ENCODE data around the gene SAXO2. TPM values are rescaled to one million over a fixed set of nuclear protein-coding genes. Genes with fewer than 3 reads are reported as not detected.
"Not testable (repeated sequence)": the region's sequence is repeated elsewhere in the genome, so short reads cannot be mapped to it uniquely, and the experiment has no call there.

Gene SAXO2
- total RNA-seq, 2 experiments from 2014 or later, result 11.1 to 14.9 TPM

DNA sequence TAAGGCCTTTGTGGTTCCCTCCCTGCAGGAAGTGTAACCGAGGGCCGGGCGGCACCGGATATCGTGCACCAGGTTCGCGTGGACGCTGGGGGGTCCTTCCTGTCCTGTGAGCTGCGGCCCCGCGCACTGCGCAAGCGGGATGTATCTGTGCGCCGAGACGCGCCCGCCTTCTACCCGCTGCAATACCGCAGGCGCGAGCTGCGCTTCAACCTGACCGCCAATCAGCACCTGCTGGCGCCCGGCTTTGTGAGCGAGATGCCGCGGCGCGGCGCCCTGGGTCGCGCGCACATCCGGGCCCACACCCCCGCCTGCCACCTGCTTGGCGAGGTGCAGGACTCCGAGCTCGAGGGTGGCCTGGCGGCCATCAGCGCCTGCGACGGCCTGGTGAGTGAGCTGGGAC, 35.9 kb downstream of the SAXO2 start:
- Histone ChIP-seq H3K27me3 (ENCODE audit: control insufficient read depth in 1 of 2, insufficient read depth in 2 of 2, low read length in 2 of 2) (no peaks in the 10 kb centered on the region), H3K4me1 (ENCODE audit: insufficient read depth, low read length) (peaks cover 20% of the 10 kb centered on the region), H3K27ac (ENCODE audit: low read depth in 1 of 2, low read length in 2 of 2) (no peak overlapping the region), H3K9me3 (ENCODE audit: control insufficient read depth in 1 of 2, insufficient read depth in 1 of 2, low read length in 2 of 2) (no peaks in the 10 kb centered on the region), H3K4me3 (ENCODE audit: low read length) (peak overlapping the region; percentile 31), H3K36me3 (ENCODE audit: insufficient read depth, low read length) (no peaks in the 10 kb centered on the region)
- peaks cover 27% of the 10 kb centered on the region for H3K4me1 Mint-ChIP-seq (ENCODE audit: low read depth)
- ChIA-PET POLR2A (interaction anchor here (0.6 to 1.7 kb wide), 4 partner anchors 10 to 38 kb away, joined by 3 to 10 read pairs (median 4); partner anchors contain the start of genes EFL1 and SAXO2), CTCF (no interaction called here)
- no peak for TF ChIP-seq CTCF (IDR thresholded peaks at IDR 0.05)
- peak overlapping the region; percentile 69 for H3K27ac Mint-ChIP-seq
- H3K36me3 Mint-ChIP-seq (ENCODE audit: low read depth), result no peaks in the 10 kb centered on the region
- DNase-seq (peak; percentile 35 to 80 (median 66)), ATAC-seq (ENCODE audit: poor library complexity) (peak; percentile 94)
- no peaks in the 10 kb centered on the region for H3K27me3 Mint-ChIP-seq
- peak overlapping the region; percentile 25 for H3K4me3 Mint-ChIP-seq
- intact Hi-C loops (cut with DNase I, micrococcal nuclease), result no loop called here
- H3K9me3 Mint-ChIP-seq, result no peaks in the 10 kb centered on the region

DNA sequence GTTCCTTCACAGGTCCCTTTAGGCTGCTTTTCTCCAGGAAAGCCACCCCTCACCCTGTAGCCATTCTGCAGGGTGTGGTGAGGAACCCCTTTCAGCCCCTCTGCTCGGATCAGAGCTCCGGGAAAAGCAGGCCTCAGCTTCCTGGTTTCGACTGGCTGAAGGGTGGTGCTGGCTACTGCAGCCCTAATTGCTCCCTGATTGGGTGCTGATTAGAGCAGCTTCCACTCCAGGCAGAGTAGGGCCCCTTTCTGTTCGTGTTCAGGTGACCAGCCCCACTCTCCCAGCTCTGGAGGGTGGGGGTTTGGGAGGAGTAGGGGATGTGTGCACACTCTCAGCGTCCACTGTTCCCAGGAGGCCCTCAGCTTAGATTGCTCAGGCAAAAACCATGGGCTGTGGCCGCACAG, 36.9 kb downstream of the SAXO2 start:
- POLR2A ChIA-PET, result interaction anchor here (1.1 to 1.7 kb wide), 2 partner anchors 13 to 39 kb away, joined by 4 to 10 read pairs; no protein-coding TSS in a partner anchor
- H3K36me3 ChIP-seq (ENCODE audit: insufficient read depth, low read length); H3K36me3 Mint-ChIP-seq (ENCODE audit: low read depth); H3K9me3 Mint-ChIP-seq; H3K9me3 ChIP-seq (ENCODE audit: control insufficient read depth in 1 of 2, insufficient read depth in 1 of 2, low read length in 2 of 2); H3K27ac ChIP-seq (ENCODE audit: low read depth in 1 of 2, low read length in 2 of 2); H3K27ac Mint-ChIP-seq; H3K4me3 Mint-ChIP-seq; H3K27me3 ChIP-seq (ENCODE audit: control insufficient read depth in 1 of 2, insufficient read depth in 2 of 2, low read length in 2 of 2); intact Hi-C loops (cut with DNase I, micrococcal nuclease); CTCF ChIA-PET; H3K27me3 Mint-ChIP-seq; ATAC-seq (ENCODE audit: poor library complexity); DNase-seq; H3K4me3 ChIP-seq (ENCODE audit: low read length): not testable (repeated sequence)
- H3K4me1 Mint-ChIP-seq (ENCODE audit: low read depth), result peaks cover 27% of the 10 kb centered on the region
- peaks cover 20% of the 10 kb centered on the region for H3K4me1 ChIP-seq (ENCODE audit: insufficient read depth, low read length)

- DNase-seq; H3K4me3 Mint-ChIP-seq; CTCF ChIA-PET; H3K9me3 ChIP-seq (ENCODE audit: control insufficient read depth in 1 of 2, insufficient read depth in 1 of 2, low read length in 2 of 2); H3K27ac ChIP-seq (ENCODE audit: low read depth in 1 of 2, low read length in 2 of 2); ATAC-seq (ENCODE audit: poor library complexity); H3K27me3 Mint-ChIP-seq; H3K27me3 ChIP-seq (ENCODE audit: control insufficient read depth in 1 of 2, insufficient read depth in 2 of 2, low read length in 2 of 2); intact Hi-C loops (cut with DNase I, micrococcal nuclease); POLR2A ChIA-PET; H3K4me3 ChIP-seq (ENCODE audit: low read length); H3K27ac Mint-ChIP-seq; H3K9me3 Mint-ChIP-seq; H3K36me3 Mint-ChIP-seq (ENCODE audit: low read depth); H3K36me3 ChIP-seq (ENCODE audit: insufficient read depth, low read length): not testable (repeated sequence)
- peaks cover 25% of the 10 kb centered on the region for H3K4me1 ChIP-seq (ENCODE audit: insufficient read depth, low read length)
- H3K4me1 Mint-ChIP-seq (ENCODE audit: low read depth), result peaks cover 35% of the 10 kb centered on the region
Measured at GRCh38 chr15:82300326-82300725, 37.7 kb downstream of the SAXO2 start.

DNA sequence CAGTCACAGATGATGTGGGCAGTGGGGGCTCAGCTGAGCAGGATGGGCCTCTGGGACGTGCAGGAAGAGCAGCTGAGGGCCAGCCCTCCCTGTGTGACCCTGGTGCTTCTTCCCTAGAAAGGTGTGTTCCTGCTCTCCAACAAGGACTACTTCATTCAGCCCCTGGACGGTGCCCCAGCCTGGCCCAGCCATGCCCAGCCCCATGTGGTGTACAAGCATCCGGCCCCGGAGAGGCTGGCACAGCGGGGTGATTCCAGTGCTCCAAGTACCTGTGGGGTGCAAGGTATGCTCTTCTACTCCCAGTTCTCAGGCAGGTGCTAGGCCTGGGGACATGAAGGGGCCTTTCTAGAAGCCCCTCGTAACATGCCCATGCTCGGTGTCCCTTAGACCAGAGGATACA, 38.3 kb downstream of the SAXO2 start:
- H3K36me3 Mint-ChIP-seq (ENCODE audit: low read depth), result no peaks in the 10 kb centered on the region
- Histone ChIP-seq H3K36me3 (ENCODE audit: insufficient read depth, low read length) (no peaks in the 10 kb centered on the region), H3K4me1 (ENCODE audit: insufficient read depth, low read length) (peaks cover 29% of the 10 kb centered on the region), H3K9me3 (ENCODE audit: control insufficient read depth in 1 of 2, insufficient read depth in 1 of 2, low read length in 2 of 2) (no peaks in the 10 kb centered on the region), H3K4me3 (ENCODE audit: low read length) (no peak overlapping the region), H3K27ac (ENCODE audit: low read depth in 1 of 2, low read length in 2 of 2) (no peak overlapping the region), H3K27me3 (ENCODE audit: control insufficient read depth in 1 of 2, insufficient read depth in 2 of 2, low read length in 2 of 2) (no peaks in the 10 kb centered on the region)
- POLR2A ChIA-PET, result no interaction called here
- DNase-seq (no peak), ATAC-seq (ENCODE audit: poor library complexity) (no peak)
- CTCF ChIA-PET, result no interaction called here
- H3K27ac Mint-ChIP-seq, result no peak overlapping the region
- intact Hi-C loops (cut with DNase I, micrococcal nuclease), result no loop called here
- H3K27me3 Mint-ChIP-seq, result no peaks in the 10 kb centered on the region
- TF ChIP-seq CTCF (IDR thresholded peaks at IDR 0.05), result no peak
- no peaks in the 10 kb centered on the region for H3K9me3 Mint-ChIP-seq
- peaks cover 36% of the 10 kb centered on the region for H3K4me1 Mint-ChIP-seq (ENCODE audit: low read depth)
- no peak overlapping the region for H3K4me3 Mint-ChIP-seq

Measured in CD4-positive, alpha-beta T cell (primary cell).